ENCODE data around the gene GPC6.

GPC6 gene

DNA sequence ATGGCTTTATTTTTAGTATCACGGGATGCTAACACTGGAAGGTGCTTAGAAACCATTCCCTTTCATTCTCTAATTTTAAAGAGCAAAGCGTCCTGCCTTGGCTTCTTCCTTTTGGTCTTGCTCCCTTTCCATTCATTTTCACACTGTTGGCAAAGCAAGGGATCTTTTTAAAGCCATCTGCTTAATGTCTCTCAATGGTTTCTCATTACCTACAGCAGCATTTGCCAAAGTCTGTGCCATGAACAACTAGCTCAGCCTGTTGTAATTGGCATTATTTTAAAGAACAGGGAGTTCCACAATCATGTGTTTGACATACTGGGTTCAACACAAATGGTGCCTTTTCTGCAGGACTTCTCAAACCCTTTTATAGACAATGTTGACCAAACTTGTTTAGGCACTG, 444.3 kb downstream of the GPC6 start:
- CTCF ChIA-PET: no interaction called here
- no peaks in the 10 kb centered on the region for H3K4me1 ChIP-seq (ENCODE audit: control insufficient read depth, insufficient read depth, low read length)
- H3K9me3 ChIP-seq (ENCODE audit: control insufficient read depth, insufficient read depth, low read depth, low read length): no peaks in the 10 kb centered on the region
- H3K27ac ChIP-seq (ENCODE audit: extremely low read depth, low read depth, low read length): no peak overlapping the region
- POLR2A ChIA-PET: no interaction called here
- H3K4me3 ChIP-seq (ENCODE audit: low read depth, low read length): no peak overlapping the region
- no peaks in the 10 kb centered on the region for H3K36me3 ChIP-seq (ENCODE audit: control insufficient read depth in 2 of 2, insufficient read depth in 1 of 2, low read length in 2 of 2)
- TF ChIP-seq ZNF211 (tag by site-specific recombination; IDR thresholded peaks at IDR 0.05; ENCODE audit: low read depth): no peak
- TF ChIP-seq ZNF324 (tag by site-specific recombination; IDR thresholded peaks at IDR 0.05): no peak
- TF ChIP-seq ZNF670 (tag by site-specific recombination; IDR thresholded peaks at IDR 0.05; ENCODE audit: low read depth): no peak
- no peak for TF ChIP-seq MZF1 (tag by site-specific recombination; IDR thresholded peaks at IDR 0.05; ENCODE audit: borderline replicate concordance)
- TF ChIP-seq, protein P1, sequence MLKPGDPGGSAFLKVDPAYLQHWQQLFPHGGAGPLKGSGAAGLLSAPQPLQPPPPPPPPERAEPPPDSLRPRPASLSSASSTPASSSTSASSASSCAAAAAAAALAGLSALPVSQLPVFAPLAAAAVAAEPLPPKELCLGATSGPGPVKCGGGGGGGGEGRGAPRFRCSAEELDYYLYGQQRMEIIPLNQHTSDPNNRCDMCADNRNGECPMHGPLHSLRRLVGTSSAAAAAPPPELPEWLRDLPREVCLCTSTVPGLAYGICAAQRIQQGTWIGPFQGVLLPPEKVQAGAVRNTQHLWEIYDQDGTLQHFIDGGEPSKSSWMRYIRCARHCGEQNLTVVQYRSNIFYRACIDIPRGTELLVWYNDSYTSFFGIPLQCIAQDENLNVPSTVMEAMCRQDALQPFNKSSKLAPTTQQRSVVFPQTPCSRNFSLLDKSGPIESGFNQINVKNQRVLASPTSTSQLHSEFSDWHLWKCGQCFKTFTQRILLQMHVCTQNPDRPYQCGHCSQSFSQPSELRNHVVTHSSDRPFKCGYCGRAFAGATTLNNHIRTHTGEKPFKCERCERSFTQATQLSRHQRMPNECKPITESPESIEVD (tag by site-specific recombination; IDR thresholded peaks at IDR 0.05): no peak

DNA sequence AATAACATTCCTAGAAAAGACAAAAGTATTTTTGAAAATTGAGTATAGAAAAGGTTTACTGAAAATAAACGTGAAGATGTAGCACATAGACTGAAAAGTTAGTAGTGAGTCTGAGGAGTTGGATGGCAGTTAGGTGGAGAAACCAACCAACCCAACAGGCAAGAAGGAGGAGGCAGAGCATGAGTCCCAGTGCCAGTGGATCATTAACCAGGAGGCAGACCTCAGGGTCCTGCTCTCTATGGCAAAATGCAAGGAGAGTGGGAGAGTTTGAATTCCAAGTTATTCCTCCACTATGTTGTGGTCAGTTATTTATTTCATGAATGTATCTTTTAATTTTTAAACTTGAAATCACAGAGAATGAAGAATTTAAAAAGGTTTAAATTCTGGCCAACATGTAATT, 446.4 kb downstream of the GPC6 start:
- CTCF ChIA-PET: no interaction called here
- no peak overlapping the region for H3K4me3 ChIP-seq (ENCODE audit: low read depth, low read length)
- no peaks in the 10 kb centered on the region for H3K4me1 ChIP-seq (ENCODE audit: control insufficient read depth, insufficient read depth, low read length)
- no peaks in the 10 kb centered on the region for H3K9me3 ChIP-seq (ENCODE audit: control insufficient read depth, insufficient read depth, low read depth, low read length)
- H3K27ac ChIP-seq (ENCODE audit: extremely low read depth, low read depth, low read length): no peak overlapping the region
- TF ChIP-seq, protein P2, sequence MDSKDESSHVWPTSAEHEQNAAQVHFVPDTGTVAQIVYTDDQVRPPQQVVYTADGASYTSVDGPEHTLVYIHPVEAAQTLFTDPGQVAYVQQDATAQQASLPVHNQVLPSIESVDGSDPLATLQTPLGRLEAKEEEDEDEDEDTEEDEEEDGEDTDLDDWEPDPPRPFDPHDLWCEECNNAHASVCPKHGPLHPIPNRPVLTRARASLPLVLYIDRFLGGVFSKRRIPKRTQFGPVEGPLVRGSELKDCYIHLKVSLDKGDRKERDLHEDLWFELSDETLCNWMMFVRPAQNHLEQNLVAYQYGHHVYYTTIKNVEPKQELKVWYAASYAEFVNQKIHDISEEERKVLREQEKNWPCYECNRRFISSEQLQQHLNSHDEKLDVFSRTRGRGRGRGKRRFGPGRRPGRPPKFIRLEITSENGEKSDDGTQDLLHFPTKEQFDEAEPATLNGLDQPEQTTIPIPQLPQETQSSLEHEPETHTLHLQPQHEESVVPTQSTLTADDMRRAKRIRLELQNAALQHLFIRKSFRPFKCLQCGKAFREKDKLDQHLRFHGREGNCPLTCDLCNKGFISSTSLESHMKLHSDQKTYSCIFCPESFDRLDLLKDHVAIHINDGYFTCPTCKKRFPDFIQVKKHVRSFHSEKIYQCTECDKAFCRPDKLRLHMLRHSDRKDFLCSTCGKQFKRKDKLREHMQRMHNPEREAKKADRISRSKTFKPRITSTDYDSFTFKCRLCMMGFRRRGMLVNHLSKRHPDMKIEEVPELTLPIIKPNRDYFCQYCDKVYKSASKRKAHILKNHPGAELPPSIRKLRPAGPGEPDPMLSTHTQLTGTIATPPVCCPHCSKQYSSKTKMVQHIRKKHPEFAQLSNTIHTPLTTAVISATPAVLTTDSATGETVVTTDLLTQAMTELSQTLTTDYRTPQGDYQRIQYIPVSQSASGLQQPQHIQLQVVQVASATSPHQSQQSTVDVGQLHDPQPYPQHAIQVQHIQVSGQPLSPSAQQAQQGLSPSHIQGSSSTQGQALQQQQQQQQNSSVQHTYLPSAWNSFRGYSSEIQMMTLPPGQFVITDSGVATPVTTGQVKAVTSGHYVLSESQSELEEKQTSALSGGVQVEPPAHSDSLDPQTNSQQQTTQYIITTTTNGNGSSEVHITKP (tag by site-specific recombination; IDR thresholded peaks at IDR 0.05): no peak
- no peak for TF ChIP-seq GLIS2 (tag by site-specific recombination; IDR thresholded peaks at IDR 0.05)
- no peak for TF ChIP-seq ZNF664 (tag by site-specific recombination; IDR thresholded peaks at IDR 0.05)
- no peak for TF ChIP-seq ZNF560 (tag by site-specific recombination; IDR thresholded peaks at IDR 0.05; ENCODE audit: borderline replicate concordance)
- TF ChIP-seq ZNF37A (tag by site-specific recombination; IDR thresholded peaks at IDR 0.05): no peak
- TF ChIP-seq ZNF341 (tag by site-specific recombination; IDR thresholded peaks at IDR 0.05; ENCODE audit: low read depth): no peak
- TF ChIP-seq ZNF366 (tag by site-specific recombination; conservative IDR thresholded peaks at IDR 0.05): no peak
- TF ChIP-seq, protein P3, sequence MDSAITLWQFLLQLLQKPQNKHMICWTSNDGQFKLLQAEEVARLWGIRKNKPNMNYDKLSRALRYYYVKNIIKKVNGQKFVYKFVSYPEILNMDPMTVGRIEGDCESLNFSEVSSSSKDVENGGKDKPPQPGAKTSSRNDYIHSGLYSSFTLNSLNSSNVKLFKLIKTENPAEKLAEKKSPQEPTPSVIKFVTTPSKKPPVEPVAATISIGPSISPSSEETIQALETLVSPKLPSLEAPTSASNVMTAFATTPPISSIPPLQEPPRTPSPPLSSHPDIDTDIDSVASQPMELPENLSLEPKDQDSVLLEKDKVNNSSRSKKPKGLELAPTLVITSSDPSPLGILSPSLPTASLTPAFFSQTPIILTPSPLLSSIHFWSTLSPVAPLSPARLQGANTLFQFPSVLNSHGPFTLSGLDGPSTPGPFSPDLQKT (IDR thresholded peaks at IDR 0.05; ENCODE audit: borderline replicate concordance, low read depth, low read length): no peak
- no peak for TF ChIP-seq WT1 (tag by site-specific recombination; IDR thresholded peaks at IDR 0.05)
- TF ChIP-seq, protein P4, sequence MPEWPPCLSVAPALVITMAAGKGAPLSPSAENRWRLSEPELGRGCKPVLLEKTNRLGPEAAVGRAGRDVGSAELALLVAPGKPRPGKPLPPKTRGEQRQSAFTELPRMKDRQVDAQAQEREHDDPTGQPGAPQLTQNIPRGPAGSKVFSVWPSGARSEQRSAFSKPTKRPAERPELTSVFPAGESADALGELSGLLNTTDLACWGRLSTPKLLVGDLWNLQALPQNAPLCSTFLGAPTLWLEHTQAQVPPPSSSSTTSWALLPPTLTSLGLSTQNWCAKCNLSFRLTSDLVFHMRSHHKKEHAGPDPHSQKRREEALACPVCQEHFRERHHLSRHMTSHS (tag by site-specific recombination; IDR thresholded peaks at IDR 0.05): no peak
- POLR2A ChIA-PET: no interaction called here
- H3K36me3 ChIP-seq (ENCODE audit: control insufficient read depth in 2 of 2, insufficient read depth in 1 of 2, low read length in 2 of 2): no peaks in the 10 kb centered on the region

DNA sequence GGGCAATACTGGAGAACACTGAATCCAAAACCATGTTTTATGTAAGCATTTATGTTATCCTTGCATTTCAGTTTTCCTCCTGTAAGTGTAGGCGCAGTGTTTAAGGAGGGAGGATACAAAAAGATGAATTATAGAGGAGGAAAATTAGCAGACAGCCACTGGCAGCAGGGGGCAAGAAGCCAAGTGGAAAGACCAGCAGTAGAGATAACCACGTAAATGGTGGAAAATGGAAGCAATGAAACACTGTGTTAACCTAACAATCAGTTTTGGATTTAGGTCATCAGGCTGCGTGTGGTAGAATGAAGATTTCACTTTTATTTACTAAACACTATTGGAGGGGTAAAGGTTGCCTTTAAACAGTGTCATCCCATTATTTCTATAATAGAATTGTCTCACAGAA, 447.3 kb downstream of the GPC6 start:
- no peaks in the 10 kb centered on the region for H3K36me3 ChIP-seq (ENCODE audit: control insufficient read depth in 2 of 2, insufficient read depth in 1 of 2, low read length in 2 of 2)
- H3K9me3 ChIP-seq (ENCODE audit: control insufficient read depth, insufficient read depth, low read depth, low read length): no peaks in the 10 kb centered on the region
- H3K27ac ChIP-seq (ENCODE audit: extremely low read depth, low read depth, low read length): no peak overlapping the region
- ChIA-PET CTCF (no interaction called here), POLR2A (no interaction called here)
- no peak overlapping the region for H3K4me3 ChIP-seq (ENCODE audit: low read depth, low read length)
- H3K4me1 ChIP-seq (ENCODE audit: control insufficient read depth, insufficient read depth, low read length): no peaks in the 10 kb centered on the region
- TF ChIP-seq ZNF19 (tag by site-specific recombination; IDR thresholded peaks at IDR 0.05; ENCODE audit: low read depth) (no peak), ZNF335 (tag by site-specific recombination; conservative IDR thresholded peaks at IDR 0.05) (no peak), ZNF248 (tag by site-specific recombination; IDR thresholded peaks at IDR 0.05) (no peak), ZBTB21 (tag by site-specific recombination; IDR thresholded peaks at IDR 0.05) (no peak), BCL11A (tag by site-specific recombination; IDR thresholded peaks at IDR 0.05; ENCODE audit: low read depth) (no peak), GFI1B (tag by site-specific recombination; IDR thresholded peaks at IDR 0.05) (no peak), IKZF3 (tag by site-specific recombination; IDR thresholded peaks at IDR 0.05) (no peak)
- TF ChIP-seq, protein P4 (tag by site-specific recombination; IDR thresholded peaks at IDR 0.05): no peak
